Ovary (tissue), 3 donors: Measurements from ENCODE around the gene REM2.

ENCODE experiments used
- POLR2A ChIP-seq: fragments of 450-650 bp; IDR thresholded peaks from one replicate; pipeline ENCODE4 v1.6.1; 2017; ENCODE audit warnings: antibody characterized with exemption, mild to moderate bottlenecking, moderate library complexity
- TF ChIP-seq, protein P1 (sequence below), 3 donors: fragments of 450-650 bp in 2 of 3; fragments of 200-600 bp in 1 of 3; IDR thresholded peaks; one replicate each; pipeline versions ENCODE4 v1.5.1 to v1.8.0; 2016 to 2022; ENCODE audit warnings: antibody characterized with exemption in 3 of 3, mild to moderate bottlenecking in 1 of 3
- donor health status: DM: no; HTN: no; CAD: no.

DNA sequence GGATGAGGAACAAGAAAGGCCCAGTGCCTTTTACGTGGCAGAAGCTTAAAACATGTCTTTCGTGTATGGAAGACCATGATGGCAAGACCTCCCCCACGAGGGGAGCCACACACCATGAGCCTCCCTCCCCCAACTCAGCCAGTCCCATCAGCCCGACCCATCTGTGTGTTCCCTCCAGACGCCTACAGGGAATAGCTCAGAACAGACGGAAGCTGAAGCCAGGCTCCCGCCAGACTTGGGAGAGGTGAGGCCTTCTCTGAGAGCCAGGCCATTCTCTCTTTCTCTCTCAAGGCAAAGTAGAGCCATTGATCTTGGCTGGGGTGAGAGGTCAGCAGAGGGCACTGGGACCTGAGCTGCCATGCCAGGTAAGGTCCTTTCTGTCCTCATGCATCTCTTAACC is 9.5 kb downstream of the REM2 start:
- no peak for TF ChIP-seq POLR2A
- TF ChIP-seq, protein P1, sequence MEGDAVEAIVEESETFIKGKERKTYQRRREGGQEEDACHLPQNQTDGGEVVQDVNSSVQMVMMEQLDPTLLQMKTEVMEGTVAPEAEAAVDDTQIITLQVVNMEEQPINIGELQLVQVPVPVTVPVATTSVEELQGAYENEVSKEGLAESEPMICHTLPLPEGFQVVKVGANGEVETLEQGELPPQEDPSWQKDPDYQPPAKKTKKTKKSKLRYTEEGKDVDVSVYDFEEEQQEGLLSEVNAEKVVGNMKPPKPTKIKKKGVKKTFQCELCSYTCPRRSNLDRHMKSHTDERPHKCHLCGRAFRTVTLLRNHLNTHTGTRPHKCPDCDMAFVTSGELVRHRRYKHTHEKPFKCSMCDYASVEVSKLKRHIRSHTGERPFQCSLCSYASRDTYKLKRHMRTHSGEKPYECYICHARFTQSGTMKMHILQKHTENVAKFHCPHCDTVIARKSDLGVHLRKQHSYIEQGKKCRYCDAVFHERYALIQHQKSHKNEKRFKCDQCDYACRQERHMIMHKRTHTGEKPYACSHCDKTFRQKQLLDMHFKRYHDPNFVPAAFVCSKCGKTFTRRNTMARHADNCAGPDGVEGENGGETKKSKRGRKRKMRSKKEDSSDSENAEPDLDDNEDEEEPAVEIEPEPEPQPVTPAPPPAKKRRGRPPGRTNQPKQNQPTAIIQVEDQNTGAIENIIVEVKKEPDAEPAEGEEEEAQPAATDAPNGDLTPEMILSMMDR (IDR thresholded peaks at IDR 0.05) = no peak
